ENCODE measurements around the gene FLVCR2. TPM values are rescaled to one million over a fixed set of nuclear protein-coding genes. Genes with fewer than 3 reads are reported as not detected.

FLVCR2 gene
- polyA plus RNA-seq, 1 of the 3 experiments (the other 2 are of a cell fraction): 0.05 TPM

- TF ChIP-seq GATA2 (CRISPR knock-in tag; IDR thresholded peaks at IDR 0.05): peak; percentile 78; the same call in 1 of the 2 replicates
- no peak for TF ChIP-seq NRF1 (IDR thresholded peaks at IDR 0.05; ENCODE audit: low read depth, low read length)
- no peak for TF ChIP-seq YY1 (IDR thresholded peaks at IDR 0.05; ENCODE audit: low read depth)
- TF ChIP-seq, protein P1, sequence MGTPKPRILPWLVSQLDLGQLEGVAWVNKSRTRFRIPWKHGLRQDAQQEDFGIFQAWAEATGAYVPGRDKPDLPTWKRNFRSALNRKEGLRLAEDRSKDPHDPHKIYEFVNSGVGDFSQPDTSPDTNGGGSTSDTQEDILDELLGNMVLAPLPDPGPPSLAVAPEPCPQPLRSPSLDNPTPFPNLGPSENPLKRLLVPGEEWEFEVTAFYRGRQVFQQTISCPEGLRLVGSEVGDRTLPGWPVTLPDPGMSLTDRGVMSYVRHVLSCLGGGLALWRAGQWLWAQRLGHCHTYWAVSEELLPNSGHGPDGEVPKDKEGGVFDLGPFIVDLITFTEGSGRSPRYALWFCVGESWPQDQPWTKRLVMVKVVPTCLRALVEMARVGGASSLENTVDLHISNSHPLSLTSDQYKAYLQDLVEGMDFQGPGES (IDR thresholded peaks at IDR 0.05; ENCODE audit: low read depth, low read length): no peak
- no peak for TF ChIP-seq FOXM1 (IDR thresholded peaks at IDR 0.05; ENCODE audit: low read depth)
- TF ChIP-seq MXI1 (IDR thresholded peaks at IDR 0.05; ENCODE audit: low read depth, low read length): peak; percentile 36; the same call in 1 of the 2 replicates
- TF ChIP-seq CTCF (IDR thresholded peaks at IDR 0.05): no peak
These were observed 57.8 kb downstream of the FLVCR2 start (continued) for GRCh38 chr14:75636100-75636692.

DNA sequence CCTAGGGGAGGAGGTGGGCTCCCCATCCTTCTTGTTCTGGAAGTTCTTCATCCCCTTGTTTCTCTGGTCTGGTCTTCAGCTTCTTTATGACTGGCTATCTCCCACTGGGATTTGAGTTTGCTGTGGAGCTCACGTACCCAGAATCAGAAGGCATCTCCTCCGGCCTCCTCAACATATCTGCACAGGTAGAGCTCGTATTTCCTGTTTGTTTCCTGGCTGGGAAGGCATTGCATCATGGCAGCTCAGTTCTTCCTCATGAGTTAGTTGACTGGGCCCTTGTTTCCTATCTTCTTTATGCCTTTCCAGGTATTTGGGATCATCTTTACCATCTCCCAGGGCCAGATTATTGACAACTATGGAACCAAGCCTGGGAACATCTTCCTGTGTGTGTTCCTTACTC is 62.5 kb downstream of the FLVCR2 start:
- Histone ChIP-seq H3F3A (replicated peaks; ENCODE audit: insufficient read depth) (no peaks in the 10 kb centered on the region), H3K79me2 (ENCODE audit: insufficient read depth) (no peaks in the 10 kb centered on the region), H3K9me2 (no peaks in the 10 kb centered on the region), H3K27me3 (ENCODE audit: insufficient read depth) (no peaks in the 10 kb centered on the region), H4K20me1 (ENCODE audit: insufficient read depth) (no peaks in the 10 kb centered on the region), H2AFZ (ENCODE audit: low read depth) (no peak overlapping the region), H3K9me3 (no peaks in the 10 kb centered on the region), H3K36me3 (replicated peaks in 1 of 2; ENCODE audit: control insufficient read depth in 1 of 2, insufficient read depth in 2 of 2, low read length in 1 of 2) (no peaks in the 10 kb centered on the region), H3K9ac (no peak overlapping the region), H3K4me2 (no peak overlapping the region), H3K4me3 (ENCODE audit: low read depth in 2 of 2, low read length in 1 of 2) (no peak overlapping the region), H3K27ac (ENCODE audit: low read depth in 2 of 2, low read length in 1 of 2) (no peak overlapping the region), H3K4me1 (ENCODE audit: control insufficient read depth in 1 of 2, insufficient read depth in 2 of 2, low read depth in 1 of 2, low read length in 1 of 2) (peaks cover 0 to 11% of the 10 kb centered on the region in 2 experiments; a peak in 2 of 4 replicates)
- WGBS (ENCODE audit: low lambda C conversion rate): 56% methylated on average over 3 of the region's 3 CpGs
- TF ChIP-seq RAD21 (IDR thresholded peaks at IDR 0.05; ENCODE audit: low read length): no peak
- TF ChIP-seq MXI1 (IDR thresholded peaks at IDR 0.05; ENCODE audit: low read depth, low read length): no peak
- no peak for TF ChIP-seq JUND (IDR thresholded peaks at IDR 0.05)
- TF ChIP-seq RFX5 (IDR thresholded peaks at IDR 0.05; ENCODE audit: low read length): no peak
- TF ChIP-seq RXRA (IDR thresholded peaks at IDR 0.05; ENCODE audit: borderline replicate concordance, low read depth): no peak
- no peak for TF ChIP-seq NFIC (IDR thresholded peaks at IDR 0.05; ENCODE audit: borderline replicate concordance)
- no peak for TF ChIP-seq CTCF (IDR thresholded peaks at IDR 0.05)
- no peak for DNase-seq
- CTCF ChIA-PET: interaction anchor here (1.0 to 4.5 kb wide), 4 partner anchors 13 to 80 kb away, joined by 3 to 22 read pairs (median 12); partner anchors contain the start of gene FLVCR2
- POLR2A ChIA-PET: interaction anchor here (1.6 kb wide), 1 partner anchor 20 kb away, joined by 5 read pairs; the partner anchor contains the start of genes ERG28 and TTLL5

All from SK-N-SH (cell line).